Keratinocyte (primary cell): Measurements from ENCODE around the gene TNPO3.

Source experiments
- EZH2 ChIP-seq: IDR thresholded peaks from one replicate; pipeline ENCODE4 v1.6.1; 2012; ENCODE audit warnings: inconsistent platforms, mild to moderate bottlenecking, low read length, moderate library complexity
- TF ChIP-seq, protein P1 (sequence below), 3 experiments: IDR thresholded peaks in 1 of 3; conservative IDR thresholded peaks in 1 of 3; optimal IDR thresholded peaks in 1 of 3; 2 replicates in 2 of 3; 3 replicates in 1 of 3; pipeline versions ENCODE3 to v1.5.1; 2011; ENCODE audit warnings: low read length in 3 of 3, mild to moderate bottlenecking in 3 of 3, moderate library complexity in 2 of 3, control low read depth in 1 of 3, inconsistent platforms in 1 of 3; ENCODE audit not compliant: insufficient read depth in 2 of 3; ENCODE audit errors: extremely low read depth in 1 of 3

GRCh38 chr7:129095258-129095657 is 40.3 kb upstream of the TNPO3 start:
- TF ChIP-seq, protein P1, sequence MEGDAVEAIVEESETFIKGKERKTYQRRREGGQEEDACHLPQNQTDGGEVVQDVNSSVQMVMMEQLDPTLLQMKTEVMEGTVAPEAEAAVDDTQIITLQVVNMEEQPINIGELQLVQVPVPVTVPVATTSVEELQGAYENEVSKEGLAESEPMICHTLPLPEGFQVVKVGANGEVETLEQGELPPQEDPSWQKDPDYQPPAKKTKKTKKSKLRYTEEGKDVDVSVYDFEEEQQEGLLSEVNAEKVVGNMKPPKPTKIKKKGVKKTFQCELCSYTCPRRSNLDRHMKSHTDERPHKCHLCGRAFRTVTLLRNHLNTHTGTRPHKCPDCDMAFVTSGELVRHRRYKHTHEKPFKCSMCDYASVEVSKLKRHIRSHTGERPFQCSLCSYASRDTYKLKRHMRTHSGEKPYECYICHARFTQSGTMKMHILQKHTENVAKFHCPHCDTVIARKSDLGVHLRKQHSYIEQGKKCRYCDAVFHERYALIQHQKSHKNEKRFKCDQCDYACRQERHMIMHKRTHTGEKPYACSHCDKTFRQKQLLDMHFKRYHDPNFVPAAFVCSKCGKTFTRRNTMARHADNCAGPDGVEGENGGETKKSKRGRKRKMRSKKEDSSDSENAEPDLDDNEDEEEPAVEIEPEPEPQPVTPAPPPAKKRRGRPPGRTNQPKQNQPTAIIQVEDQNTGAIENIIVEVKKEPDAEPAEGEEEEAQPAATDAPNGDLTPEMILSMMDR (optimal IDR thresholded peaks at IDR 0.05 in 1 of 3, IDR thresholded peaks at IDR 0.05 in 1 of 3, conservative IDR thresholded peaks at IDR 0.05 in 1 of 3; ENCODE audit: extremely low read depth in 1 of 3, insufficient read depth in 2 of 3, low read length in 3 of 3), result no peak
- no peak for TF ChIP-seq EZH2
